Adipocyte (in vitro differentiated cells): ENCODE data around the gene ADAM15.
A peak's percentile ranks its signal among the peaks of the same experiment; 100 is the strongest.

ENCODE experiments used
- DNase-seq: peaks from one replicate; pipeline ENCODE4 v3.0.0-alpha.2; 2015; ENCODE audit warnings: low read depth
- H3K27me3 ChIP-seq: replicated peaks from 2 replicates; pipeline ENCODE4 v1.7.0; 2013; ENCODE audit warnings: mild to moderate bottlenecking, low read length, moderate library complexity; ENCODE audit not compliant: control insufficient read depth, insufficient read depth
- H3K36me3 ChIP-seq: 2 replicates; pipeline ENCODE4 v1.7.0; 2013; ENCODE audit warnings: low read length, mild to moderate bottlenecking, moderate library complexity; ENCODE audit not compliant: control insufficient read depth, insufficient read depth, severe bottlenecking
- H3K4me1 ChIP-seq: 2 replicates; pipeline ENCODE4 v1.7.0; 2013; ENCODE audit warnings: mild to moderate bottlenecking, low read length, moderate library complexity; ENCODE audit not compliant: control insufficient read depth, insufficient read depth
- H3K4me3 ChIP-seq: 2 replicates; pipeline ENCODE4 v1.7.0; 2013; ENCODE audit warnings: mild to moderate bottlenecking, low read length, moderate library complexity
- H3K9ac ChIP-seq: 2 replicates; pipeline ENCODE4 v1.7.0; 2013; ENCODE audit warnings: mild to moderate bottlenecking, low read length, moderate library complexity
- H3K9me3 ChIP-seq: 2 replicates; pipeline ENCODE4 v1.7.0; 2013; ENCODE audit warnings: mild to moderate bottlenecking, low read length, moderate library complexity; ENCODE audit not compliant: control insufficient read depth

The ADAM15 gene

GRCh38 chr1:155048449-155049334, 2.4 kb upstream of the ADAM15 start:
- no peak for DNase-seq
- Histone ChIP-seq H3K9ac (no peak overlapping the region), H3K9me3 (no peaks in the 10 kb centered on the region), H3K36me3 (no peaks in the 10 kb centered on the region), H3K27me3 (no peaks in the 10 kb centered on the region), H3K4me3 (no peak overlapping the region), H3K4me1 (peaks cover 30% of the 10 kb centered on the region)

GRCh38 chr1:155049651-155050559, 1.2 kb upstream of the ADAM15 start:
- H3K4me3 ChIP-seq: peak overlapping the region; percentile 82
- H3K4me1 ChIP-seq: peaks cover 25% of the 10 kb centered on the region
- H3K9me3 ChIP-seq: no peaks in the 10 kb centered on the region
- DNase-seq: no peak
- H3K36me3 ChIP-seq: peaks cover 11% of the 10 kb centered on the region
- no peaks in the 10 kb centered on the region for H3K27me3 ChIP-seq
- peak overlapping the region; percentile 82 for H3K9ac ChIP-seq

- Histone ChIP-seq H3K9ac (peak overlapping the region; percentile 87), H3K4me3 (peak overlapping the region; percentile 89), H3K36me3 (peaks cover 16% of the 10 kb centered on the region), H3K27me3 (no peaks in the 10 kb centered on the region), H3K9me3 (no peaks in the 10 kb centered on the region), H3K4me1 (peaks cover 25% of the 10 kb centered on the region)
- DNase-seq: no peak
These were observed 243 bp downstream of the ADAM15 start for GRCh38 chr1:155051342-155051776.

- Histone ChIP-seq H3K9ac (peak overlapping the region; percentile 87), H3K36me3 (peaks cover 20% of the 10 kb centered on the region), H3K4me1 (peaks cover 25% of the 10 kb centered on the region), H3K27me3 (no peaks in the 10 kb centered on the region), H3K4me3 (peak overlapping the region; percentile 89), H3K9me3 (no peaks in the 10 kb centered on the region)
- peak; percentile 62 for DNase-seq
These were observed 772 bp downstream of the ADAM15 start for GRCh38 chr1:155051777-155052398.

GRCh38 chr1:155052439-155053395, 1.6 kb downstream of the ADAM15 start:
- H3K4me3 ChIP-seq: peak overlapping the region; percentile 89
- H3K9ac ChIP-seq: peak overlapping the region; percentile 87
- no peaks in the 10 kb centered on the region for H3K9me3 ChIP-seq
- DNase-seq: no peak
- peaks cover 27% of the 10 kb centered on the region for H3K36me3 ChIP-seq
- H3K4me1 ChIP-seq: peaks cover 25% of the 10 kb centered on the region
- H3K27me3 ChIP-seq: no peaks in the 10 kb centered on the region

GRCh38 chr1:155053531-155054105, 2.5 kb downstream of the ADAM15 start:
- no peak for DNase-seq
- Histone ChIP-seq H3K4me3 (no peak overlapping the region), H3K27me3 (no peaks in the 10 kb centered on the region), H3K36me3 (peaks cover 35% of the 10 kb centered on the region), H3K9me3 (no peaks in the 10 kb centered on the region), H3K4me1 (peaks cover 24% of the 10 kb centered on the region), H3K9ac (no peak overlapping the region)

GRCh38 chr1:155057104-155057503, 6.0 kb downstream of the ADAM15 start:
- Histone ChIP-seq H3K9me3 (no peaks in the 10 kb centered on the region), H3K4me1 (peaks cover 13% of the 10 kb centered on the region), H3K4me3 (no peak overlapping the region), H3K9ac (no peak overlapping the region), H3K27me3 (no peaks in the 10 kb centered on the region), H3K36me3 (peaks cover 49% of the 10 kb centered on the region)
- no peak for DNase-seq

- Histone ChIP-seq H3K36me3 (peaks cover 49% of the 10 kb centered on the region), H3K9me3 (no peaks in the 10 kb centered on the region), H3K4me3 (no peak overlapping the region), H3K4me1 (peaks cover 9% of the 10 kb centered on the region), H3K9ac (no peak overlapping the region), H3K27me3 (no peaks in the 10 kb centered on the region)
- DNase-seq: no peak
These were observed 6.7 kb downstream of the ADAM15 start for GRCh38 chr1:155057788-155058211.

GRCh38 chr1:155060736-155061135, 9.6 kb downstream of the ADAM15 start:
- H3K27me3 ChIP-seq: no peaks in the 10 kb centered on the region
- no peaks in the 10 kb centered on the region for H3K9me3 ChIP-seq
- H3K4me3 ChIP-seq: no peak overlapping the region
- no peak for DNase-seq
- H3K36me3 ChIP-seq: peaks cover 38% of the 10 kb centered on the region
- peaks cover 22% of the 10 kb centered on the region for H3K4me1 ChIP-seq
- no peak overlapping the region for H3K9ac ChIP-seq
